SK-N-SH (cell line): ENCODE measurements around the gene METTL15. TPM values are rescaled to one million over a fixed set of nuclear protein-coding genes. Genes with fewer than 3 reads are reported as not detected.

Source experiments
- CTCF ChIA-PET: fragments of 300-600, 350-600 bp; formaldehyde crosslinking; extraction: SDS; loops from one replicate; lab custom pipeline; 2021; lab: Yijun Ruan, JAX
- POLR2A ChIA-PET: fragments of 350-600 bp; sonication (Branson Sonifier 250); formaldehyde crosslinking; extraction: SDS; loops from one replicate; lab custom pipeline; 2020; ENCODE audit warnings: antibody characterized with exemption, inconsistent platforms; lab: Yijun Ruan, JAX
- DNase-seq: peaks from one replicate; pipeline ENCODE4 v3.0.0; 2012
- H2AFZ ChIP-seq: fragments of 200-600 bp; sonication (generic); 2 replicates; pipeline ENCODE4 v1.8.1; 2016; ENCODE audit warnings: antibody characterized with exemption, mild to moderate bottlenecking, low read depth
- H3F3A ChIP-seq: fragments of 200-600 bp; sonication (generic); replicated peaks from 2 replicates; pipeline ENCODE3; 2016; ENCODE audit warnings: antibody characterized with exemption, mild to moderate bottlenecking; ENCODE audit not compliant: insufficient read depth
- H3K27ac ChIP-seq, 2 experiments: fragments of 200-500 bp in 1 of 2; fragments of 200-600 bp in 1 of 2; sonication (Bioruptor generic) in 1 of 2; sonication (generic), shearing (Covaris generic) in 1 of 2; 2 replicates each; pipeline versions ENCODE4 v1.5.1 to v1.6.1; 2014 to 2016; ENCODE audit warnings: low read depth in 2 of 2, inconsistent platforms in 1 of 2, low read length in 1 of 2, mild to moderate bottlenecking in 1 of 2, mixed read lengths in 1 of 2
- H3K27me3 ChIP-seq: fragments of 200-600 bp; sonication (generic), shearing (Covaris generic); 2 replicates; pipeline ENCODE4 v1.6.1; 2016; ENCODE audit warnings: mixed run types; ENCODE audit not compliant: insufficient read depth
- H3K36me3 ChIP-seq, 2 experiments: fragments of 200-500 bp in 1 of 2; fragments of 200-600 bp in 1 of 2; sonication (Bioruptor generic) in 1 of 2; sonication (generic) in 1 of 2; replicated peaks in 1 of 2; 2 replicates each; pipeline versions ENCODE3 to v1.5.1; 2014 to 2016; ENCODE audit warnings: low read length in 1 of 2, mild to moderate bottlenecking in 1 of 2; ENCODE audit not compliant: insufficient read depth in 2 of 2, control insufficient read depth in 1 of 2
- H3K4me1 ChIP-seq, 2 experiments: fragments of 200-500 bp in 1 of 2; fragments of 200-600 bp in 1 of 2; sonication (Bioruptor generic) in 1 of 2; sonication (generic), shearing (Covaris generic) in 1 of 2; 2 replicates each; pipeline versions ENCODE4 v1.5.1 to v1.6.1; 2014 to 2016; ENCODE audit warnings: low read depth in 1 of 2, low read length in 1 of 2, mixed run types in 1 of 2; ENCODE audit not compliant: insufficient read depth in 2 of 2, control insufficient read depth in 1 of 2
- H3K4me2 ChIP-seq: fragments of 200-600 bp; sonication (generic), shearing (Covaris generic); 2 replicates; pipeline ENCODE4 v1.6.1; 2017; ENCODE audit warnings: mixed run types
- H3K4me3 ChIP-seq, 2 experiments: fragments of 200-500 bp in 1 of 2; fragments of 200-600 bp in 1 of 2; sonication (Bioruptor generic) in 1 of 2; sonication (generic), shearing (Covaris generic) in 1 of 2; 2 replicates each; pipeline versions ENCODE4 v1.5.1 to v1.8.1; 2014 to 2016; ENCODE audit warnings: low read depth in 2 of 2, inconsistent platforms in 1 of 2, low read length in 1 of 2, mild to moderate bottlenecking in 1 of 2, mixed read lengths in 1 of 2, moderate library complexity in 1 of 2
- H3K79me2 ChIP-seq: fragments of 200-600 bp; sonication (generic); 2 replicates; pipeline ENCODE4 v1.8.1; 2017; ENCODE audit warnings: mild to moderate bottlenecking; ENCODE audit not compliant: insufficient read depth
- H3K9ac ChIP-seq: fragments of 200-600 bp; sonication (generic); 2 replicates; pipeline ENCODE4 v1.6.1; 2017; ENCODE audit warnings: mixed run types
- H3K9me2 ChIP-seq: fragments of 200-600 bp; sonication (generic); 2 replicates; pipeline ENCODE4 v1.6.1; 2017; ENCODE audit warnings: mixed run types
- H3K9me3 ChIP-seq: fragments of 200-600 bp; sonication (generic); 2 replicates; pipeline ENCODE4 v1.6.1; 2017; ENCODE audit warnings: mixed run types, mild to moderate bottlenecking, moderate library complexity
- H4K20me1 ChIP-seq: fragments of 200-600 bp; sonication (generic); 2 replicates; pipeline ENCODE4 v1.6.1; 2017; ENCODE audit warnings: mild to moderate bottlenecking, mixed run types; ENCODE audit not compliant: insufficient read depth
- CHD2 ChIP-seq: fragments of 150-350 bp; IDR thresholded peaks from 2 replicates; pipeline ENCODE4 v1.6.1; 2018; ENCODE audit warnings: low read length; ENCODE audit not compliant: partially characterized antibody
- ELF1 ChIP-seq: IDR thresholded peaks from 2 replicates; pipeline ENCODE4 v1.4.0; 2012
- FOSL2 ChIP-seq: IDR thresholded peaks from 2 replicates; pipeline ENCODE4 v1.4.0; 2012; ENCODE audit warnings: low read depth, mild to moderate bottlenecking, moderate library complexity, borderline replicate concordance
- FOXJ3 ChIP-seq: sonication (generic); formaldehyde crosslinking; IDR thresholded peaks from 2 replicates; pipeline ENCODE4 v1.5.1; 2020; ENCODE audit warnings: mild to moderate bottlenecking, missing genetic modification reagents
- FOXM1 ChIP-seq: IDR thresholded peaks from 2 replicates; pipeline ENCODE4 v1.4.0; 2012; ENCODE audit warnings: low read depth, mild to moderate bottlenecking
- JUND ChIP-seq: IDR thresholded peaks from 2 replicates; pipeline ENCODE4 v1.4.0; 2012
- MAX ChIP-seq: IDR thresholded peaks from 2 replicates; pipeline ENCODE4 v1.4.0; 2012; ENCODE audit warnings: low read depth
- NRF1 ChIP-seq: IDR thresholded peaks from 2 replicates; pipeline ENCODE4 v1.6.1; 2012; ENCODE audit warnings: low read depth, mild to moderate bottlenecking, low read length
- POLR2AphosphoS5 ChIP-seq: IDR thresholded peaks from 2 replicates; pipeline ENCODE4 v1.6.1; 2012; ENCODE audit warnings: low read depth, low read length
- RFX5 ChIP-seq: IDR thresholded peaks from 2 replicates; pipeline ENCODE4 v1.6.1; 2012; ENCODE audit warnings: mild to moderate bottlenecking, improper control_type of control experiment, low read length
- SMC3 ChIP-seq: IDR thresholded peaks from 2 replicates; pipeline ENCODE4 v1.6.1; 2012; ENCODE audit warnings: low read depth, low read length, improper control_type of control experiment
- TCF12 ChIP-seq: IDR thresholded peaks from 2 replicates; pipeline ENCODE4 v1.4.0; 2012
- USF2 ChIP-seq: fragments of 150-350 bp; IDR thresholded peaks from 2 replicates; pipeline ENCODE4 v1.6.1; 2017; ENCODE audit warnings: antibody characterized with exemption, low read length, low read depth, borderline replicate concordance
- polyA plus RNA-seq, 3 experiments: library from polyadenylated mRNA; depleted of rRNA; stranded (reverse); fragments of >200 nt; gene quantifications; 2 replicates each; pipeline ENCODE4 v1.2.3, GENCODE V29; 2012
- TF ChIP-seq, protein P1 (sequence below): IDR thresholded peaks from 2 replicates; pipeline ENCODE4; 2012
- TF ChIP-seq, protein P2 (sequence below): fragments of 200-600 bp; sonication (generic); IDR thresholded peaks from 2 replicates; pipeline ENCODE4 v1.6.1; 2017; ENCODE audit warnings: antibody characterized with exemption, mild to moderate bottlenecking, moderate library complexity

Gene METTL15
- polyA plus RNA-seq, 1 of the 3 experiments (the other 2 are of a cell fraction): 4.7 TPM

DNA sequence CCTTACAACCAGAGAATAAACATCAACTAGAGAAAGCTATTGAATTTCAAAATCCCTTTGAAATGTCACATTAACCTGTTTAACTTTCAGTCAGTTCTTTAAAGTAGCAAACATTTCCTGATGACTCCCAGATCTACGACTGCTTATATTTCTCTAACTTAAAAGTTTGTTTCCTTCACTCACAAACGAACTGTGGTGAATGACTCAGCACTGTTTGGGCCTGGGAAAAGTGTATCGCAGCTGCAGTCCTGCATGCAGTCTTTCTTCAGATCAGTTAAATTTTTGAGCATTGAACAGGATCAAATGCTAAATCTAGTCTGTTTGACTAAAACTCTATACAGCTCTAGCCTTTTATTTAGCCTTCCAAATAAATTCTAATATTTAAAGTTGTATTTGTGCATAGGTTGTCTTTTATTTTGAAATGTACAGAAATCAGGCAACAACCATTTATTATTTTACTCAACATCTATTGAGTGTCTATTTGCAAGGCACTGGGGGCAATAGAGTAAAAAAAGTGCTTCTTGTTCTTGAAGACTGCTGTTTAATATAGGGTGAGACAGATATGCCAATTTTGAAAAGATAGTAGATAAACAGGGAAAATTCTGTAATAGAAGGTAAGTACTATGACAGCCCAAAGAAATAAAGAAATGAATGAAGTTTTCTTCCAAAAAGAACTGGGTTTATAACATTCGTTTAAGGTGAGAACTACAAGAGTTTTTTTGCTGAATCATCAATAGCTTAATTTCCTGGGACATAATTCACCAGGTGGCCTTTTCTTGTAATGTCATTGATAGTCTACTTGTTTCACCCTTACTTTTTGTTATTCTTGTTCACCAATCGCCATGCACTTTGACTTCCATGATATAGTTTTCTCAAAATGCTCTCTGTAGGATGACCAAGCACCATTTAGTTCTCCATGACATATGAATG lies 235.4 kb downstream of the METTL15 start (continued):
- TF ChIP-seq, protein P1, sequence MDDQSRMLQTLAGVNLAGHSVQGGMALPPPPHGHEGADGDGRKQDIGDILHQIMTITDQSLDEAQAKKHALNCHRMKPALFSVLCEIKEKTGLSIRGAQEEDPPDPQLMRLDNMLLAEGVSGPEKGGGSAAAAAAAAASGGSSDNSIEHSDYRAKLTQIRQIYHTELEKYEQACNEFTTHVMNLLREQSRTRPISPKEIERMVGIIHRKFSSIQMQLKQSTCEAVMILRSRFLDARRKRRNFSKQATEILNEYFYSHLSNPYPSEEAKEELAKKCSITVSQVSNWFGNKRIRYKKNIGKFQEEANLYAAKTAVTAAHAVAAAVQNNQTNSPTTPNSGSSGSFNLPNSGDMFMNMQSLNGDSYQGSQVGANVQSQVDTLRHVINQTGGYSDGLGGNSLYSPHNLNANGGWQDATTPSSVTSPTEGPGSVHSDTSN: peak; percentile 27; the same call in 1 of the 2 replicates
- TF ChIP-seq MAX (0 out of 2 replicates have a peak, but pooled peaks have one; percentile 17), SMC3 (no peak), TCF12 (peak; percentile 59), NRF1 (no peak), RFX5 (no peak), FOSL2 (peak; percentile 62; the same call in 1 of the 2 replicates), ELF1 (no peak), POLR2AphosphoS5 (no peak)
- TF ChIP-seq, protein P2, sequence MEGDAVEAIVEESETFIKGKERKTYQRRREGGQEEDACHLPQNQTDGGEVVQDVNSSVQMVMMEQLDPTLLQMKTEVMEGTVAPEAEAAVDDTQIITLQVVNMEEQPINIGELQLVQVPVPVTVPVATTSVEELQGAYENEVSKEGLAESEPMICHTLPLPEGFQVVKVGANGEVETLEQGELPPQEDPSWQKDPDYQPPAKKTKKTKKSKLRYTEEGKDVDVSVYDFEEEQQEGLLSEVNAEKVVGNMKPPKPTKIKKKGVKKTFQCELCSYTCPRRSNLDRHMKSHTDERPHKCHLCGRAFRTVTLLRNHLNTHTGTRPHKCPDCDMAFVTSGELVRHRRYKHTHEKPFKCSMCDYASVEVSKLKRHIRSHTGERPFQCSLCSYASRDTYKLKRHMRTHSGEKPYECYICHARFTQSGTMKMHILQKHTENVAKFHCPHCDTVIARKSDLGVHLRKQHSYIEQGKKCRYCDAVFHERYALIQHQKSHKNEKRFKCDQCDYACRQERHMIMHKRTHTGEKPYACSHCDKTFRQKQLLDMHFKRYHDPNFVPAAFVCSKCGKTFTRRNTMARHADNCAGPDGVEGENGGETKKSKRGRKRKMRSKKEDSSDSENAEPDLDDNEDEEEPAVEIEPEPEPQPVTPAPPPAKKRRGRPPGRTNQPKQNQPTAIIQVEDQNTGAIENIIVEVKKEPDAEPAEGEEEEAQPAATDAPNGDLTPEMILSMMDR: no peak

DNA sequence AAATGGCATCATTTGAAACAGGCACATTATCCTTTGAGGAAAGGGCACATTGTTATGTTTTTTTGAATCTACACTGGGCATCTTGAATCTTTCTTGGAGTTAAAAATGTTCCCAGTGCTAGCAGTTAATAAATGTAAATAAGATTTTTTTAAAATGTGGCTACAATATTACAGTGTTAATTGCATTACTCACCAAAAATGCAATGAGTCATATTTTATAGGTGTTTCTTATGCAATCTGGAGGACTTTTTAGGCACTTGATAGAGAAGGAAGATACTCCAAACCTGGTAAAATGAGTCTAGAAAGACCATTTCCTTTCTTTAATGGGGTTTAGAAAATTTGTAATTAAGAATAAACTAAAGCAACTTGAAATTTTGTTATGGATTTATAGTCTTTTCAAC lies 238.0 kb downstream of the METTL15 start:
- DNase-seq: no peak
- Histone ChIP-seq H3F3A (peaks cover 4% of the 10 kb centered on the region), H3K9me2 (no peaks in the 10 kb centered on the region), H2AFZ (no peak overlapping the region), H3K4me2 (no peak overlapping the region), H4K20me1 (no peaks in the 10 kb centered on the region), H3K36me3 (no peaks in the 10 kb centered on the region), H3K4me3 (no peak overlapping the region), H3K9me3 (no peaks in the 10 kb centered on the region), H3K27ac (no peak overlapping the region), H3K9ac (no peak overlapping the region), H3K27me3 (no peaks in the 10 kb centered on the region), H3K4me1 (peaks cover 0 to 15% of the 10 kb centered on the region in 2 experiments; a peak in 1 of 4 replicates), H3K79me2 (no peaks in the 10 kb centered on the region)
- no peak for TF ChIP-seq FOSL2
- TF ChIP-seq USF2: no peak
- no peak for TF ChIP-seq CHD2
- TF ChIP-seq POLR2AphosphoS5: no peak
- no peak for TF ChIP-seq FOXJ3
- TF ChIP-seq JUND: no peak
- TF ChIP-seq FOXM1: no peak
- TF ChIP-seq RFX5: no peak
- POLR2A ChIA-PET: no interaction called here
- CTCF ChIA-PET: no interaction called here
